ENCODE data around the gene GJB6. TPM values are rescaled to one million over a fixed set of nuclear protein-coding genes. Genes with fewer than 3 reads are reported as not detected.

Gene GJB6
- total and polyA plus RNA-seq, 2 of the 4 experiments (the other 2 are of a cell fraction) = not detected

- Histone ChIP-seq H3K9me3 (ENCODE audit: control insufficient read depth, insufficient read depth, low read length) (no peaks in the 10 kb centered on the region), H3K9me1 (ENCODE audit: insufficient read depth, low read length) (0 out of 2 replicates have a peak, but pooled peaks cover 2% of the 10 kb centered on the region), H2BK20ac (ENCODE audit: low read depth, low read length) (no peak overlapping the region), H4K8ac (ENCODE audit: low read depth in 2 of 2, low read length in 2 of 2) (no peak overlapping the region), H2BK15ac (ENCODE audit: low read depth, low read length) (no peak overlapping the region; the same call in 2 of the 3 replicates), H2BK120ac (ENCODE audit: low read depth, low read length) (no peak overlapping the region), H2AFZ (replicated peaks; ENCODE audit: low read length, poor library complexity) (no peak overlapping the region), H3K18ac (ENCODE audit: low read depth, low read length) (no peak overlapping the region), H2AK9ac (replicated peaks; ENCODE audit: low read depth, low read length, poor library complexity) (no peak overlapping the region), H3K56ac (ENCODE audit: extremely low read depth, insufficient read depth, low read length) (no peak overlapping the region), H3K9ac (ENCODE audit: low read depth, low read length) (no peak overlapping the region), H3K4ac (ENCODE audit: low read depth, low read length) (no peak overlapping the region), H3K27me3 (ENCODE audit: control insufficient read depth, insufficient read depth, low read length) (peaks cover 39% of the 10 kb centered on the region), H3K36me3 (ENCODE audit: control insufficient read depth, insufficient read depth, low read length) (no peaks in the 10 kb centered on the region), H2AK5ac (ENCODE audit: low read depth, low read length) (no peak overlapping the region), H3K4me1 (ENCODE audit: control insufficient read depth, insufficient read depth, low read length) (peaks cover 6% of the 10 kb centered on the region), H4K20me1 (ENCODE audit: insufficient read depth, low read length) (no peaks in the 10 kb centered on the region), H4K91ac (ENCODE audit: insufficient read depth, low read depth, low read length) (no peak overlapping the region), H3K4me3 (ENCODE audit: insufficient read depth, low read depth, low read length) (no peak overlapping the region), H3K23ac (ENCODE audit: low read depth, low read length) (no peak overlapping the region), H2BK5ac (ENCODE audit: low read depth, low read length, poor library complexity, severe bottlenecking) (no peak overlapping the region), H3K27ac (ENCODE audit: insufficient read depth, low read length) (no peak overlapping the region), H3K79me1 (ENCODE audit: low read depth in 1 of 2, low read length in 2 of 2) (no peaks in the 10 kb centered on the region), H3K14ac (replicated peaks; ENCODE audit: low read depth, low read length) (no peak overlapping the region), H3K4me2 (ENCODE audit: low read depth, low read length) (no peak overlapping the region), H4K5ac (ENCODE audit: low read depth, low read length) (no peak overlapping the region)
- in situ Hi-C loops (cut with MboI; ENCODE audit: low sequenced_read_pairs) = loop anchor here (5.0 to 25.0 kb wide), 5 partner anchors 293 to 1298 kb away; partner anchors contain the start of gene IL17D
- intact Hi-C loops (cut with micrococcal nuclease) = no loop called here
- 89% methylated on average over 17 of the region's 28 CpGs; no CpG with 5 or more reads in 1 of the 2 experiments for WGBS, 2 experiments (ENCODE audit: extremely low coverage in 2 of 2, insufficient read length in 1 of 2)
- DNase-seq = no peak
- ChIA-PET CTCF (no interaction called here), POLR2A (ENCODE audit: unreplicated experiment) (no interaction called here)
- TF ChIP-seq CTCF (conservative IDR thresholded peaks at IDR 0.05; ENCODE audit: low read depth, low read length) (0 out of 2 replicates have a peak, but pooled peaks have one; percentile 15), POLR2A (IDR thresholded peaks at IDR 0.05; ENCODE audit: low read depth, low read length) (no peak)
- dilution Hi-C loops (cut with HindIII; ENCODE audit: low sequenced_read_pairs, unreplicated experiment) = loop anchor here (25.0 kb wide), 1 partner anchor 298 kb away; no protein-coding TSS in a partner anchor
- ATAC-seq (ENCODE audit: low read depth) = no peak
- BruUV-seq (replicated peaks) = no TSS peak
These were observed 43.2 kb downstream of the GJB6 start for GRCh38 chr13:20188667-20189553.

Data from IMR-90 (cell line).